RWPE2 (cell line): ENCODE results near the gene THOC2.
"Not testable (repeated sequence)": the region's sequence is repeated elsewhere in the genome, so short reads cannot be mapped to it uniquely, and the experiment has no call there.

Experiments
- ATAC-seq: fragments of 200-7000 bp; cut with Tn5 transposase; 3 replicates; pipeline ENCODE4 v1.9.1; 2021; ENCODE audit warnings: low read depth
- DNase-seq: peaks from one replicate; pipeline ENCODE4 v3.0.0-alpha.2; 2020; ENCODE audit warnings: low spot score
- H3K27ac ChIP-seq: fragments of 450-650 bp; 2 replicates; pipeline ENCODE4 v1.5.1; 2017; ENCODE audit warnings: mild to moderate bottlenecking; ENCODE audit not compliant: poor library complexity, severe bottlenecking
- H3K27me3 ChIP-seq: fragments of 250-450 bp; sonication (Bioruptor Pico); 2 replicates; pipeline ENCODE4 v1.5.1; 2021; ENCODE audit warnings: mild to moderate bottlenecking, moderate library complexity; ENCODE audit not compliant: insufficient read depth, poor library complexity, severe bottlenecking
- H3K36me3 ChIP-seq: fragments of 250-450 bp; sonication (Bioruptor Pico); 2 replicates; pipeline ENCODE4 v1.5.1; 2020; ENCODE audit warnings: low read depth, mild to moderate bottlenecking, moderate library complexity
- H3K4me1 ChIP-seq: fragments of 250-450 bp; sonication (Bioruptor Pico); 2 replicates; pipeline ENCODE4 v1.5.1; 2021; ENCODE audit warnings: mild to moderate bottlenecking, moderate library complexity; ENCODE audit not compliant: insufficient read depth, poor library complexity, severe bottlenecking
- H3K4me3 ChIP-seq: fragments of 250-450 bp; sonication (Bioruptor Pico); 2 replicates; pipeline ENCODE4 v1.5.1; 2021; ENCODE audit warnings: mild to moderate bottlenecking, moderate library complexity; ENCODE audit not compliant: severe bottlenecking
- H3K9me3 ChIP-seq: fragments of 250-450 bp; sonication (Bioruptor Pico); 2 replicates; pipeline ENCODE4 v1.5.1; 2021; ENCODE audit warnings: mild to moderate bottlenecking, moderate library complexity; ENCODE audit not compliant: severe bottlenecking
- CTCF ChIP-seq: fragments of 450-650 bp; IDR thresholded peaks from one replicate; pipeline ENCODE4 v1.5.1; 2017; ENCODE audit warnings: mild to moderate bottlenecking, moderate library complexity; ENCODE audit not compliant: poor library complexity, severe bottlenecking

The THOC2 gene, protein sequence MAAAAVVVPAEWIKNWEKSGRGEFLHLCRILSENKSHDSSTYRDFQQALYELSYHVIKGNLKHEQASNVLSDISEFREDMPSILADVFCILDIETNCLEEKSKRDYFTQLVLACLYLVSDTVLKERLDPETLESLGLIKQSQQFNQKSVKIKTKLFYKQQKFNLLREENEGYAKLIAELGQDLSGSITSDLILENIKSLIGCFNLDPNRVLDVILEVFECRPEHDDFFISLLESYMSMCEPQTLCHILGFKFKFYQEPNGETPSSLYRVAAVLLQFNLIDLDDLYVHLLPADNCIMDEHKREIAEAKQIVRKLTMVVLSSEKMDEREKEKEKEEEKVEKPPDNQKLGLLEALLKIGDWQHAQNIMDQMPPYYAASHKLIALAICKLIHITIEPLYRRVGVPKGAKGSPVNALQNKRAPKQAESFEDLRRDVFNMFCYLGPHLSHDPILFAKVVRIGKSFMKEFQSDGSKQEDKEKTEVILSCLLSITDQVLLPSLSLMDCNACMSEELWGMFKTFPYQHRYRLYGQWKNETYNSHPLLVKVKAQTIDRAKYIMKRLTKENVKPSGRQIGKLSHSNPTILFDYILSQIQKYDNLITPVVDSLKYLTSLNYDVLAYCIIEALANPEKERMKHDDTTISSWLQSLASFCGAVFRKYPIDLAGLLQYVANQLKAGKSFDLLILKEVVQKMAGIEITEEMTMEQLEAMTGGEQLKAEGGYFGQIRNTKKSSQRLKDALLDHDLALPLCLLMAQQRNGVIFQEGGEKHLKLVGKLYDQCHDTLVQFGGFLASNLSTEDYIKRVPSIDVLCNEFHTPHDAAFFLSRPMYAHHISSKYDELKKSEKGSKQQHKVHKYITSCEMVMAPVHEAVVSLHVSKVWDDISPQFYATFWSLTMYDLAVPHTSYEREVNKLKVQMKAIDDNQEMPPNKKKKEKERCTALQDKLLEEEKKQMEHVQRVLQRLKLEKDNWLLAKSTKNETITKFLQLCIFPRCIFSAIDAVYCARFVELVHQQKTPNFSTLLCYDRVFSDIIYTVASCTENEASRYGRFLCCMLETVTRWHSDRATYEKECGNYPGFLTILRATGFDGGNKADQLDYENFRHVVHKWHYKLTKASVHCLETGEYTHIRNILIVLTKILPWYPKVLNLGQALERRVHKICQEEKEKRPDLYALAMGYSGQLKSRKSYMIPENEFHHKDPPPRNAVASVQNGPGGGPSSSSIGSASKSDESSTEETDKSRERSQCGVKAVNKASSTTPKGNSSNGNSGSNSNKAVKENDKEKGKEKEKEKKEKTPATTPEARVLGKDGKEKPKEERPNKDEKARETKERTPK (N-terminal part only)

DNA sequence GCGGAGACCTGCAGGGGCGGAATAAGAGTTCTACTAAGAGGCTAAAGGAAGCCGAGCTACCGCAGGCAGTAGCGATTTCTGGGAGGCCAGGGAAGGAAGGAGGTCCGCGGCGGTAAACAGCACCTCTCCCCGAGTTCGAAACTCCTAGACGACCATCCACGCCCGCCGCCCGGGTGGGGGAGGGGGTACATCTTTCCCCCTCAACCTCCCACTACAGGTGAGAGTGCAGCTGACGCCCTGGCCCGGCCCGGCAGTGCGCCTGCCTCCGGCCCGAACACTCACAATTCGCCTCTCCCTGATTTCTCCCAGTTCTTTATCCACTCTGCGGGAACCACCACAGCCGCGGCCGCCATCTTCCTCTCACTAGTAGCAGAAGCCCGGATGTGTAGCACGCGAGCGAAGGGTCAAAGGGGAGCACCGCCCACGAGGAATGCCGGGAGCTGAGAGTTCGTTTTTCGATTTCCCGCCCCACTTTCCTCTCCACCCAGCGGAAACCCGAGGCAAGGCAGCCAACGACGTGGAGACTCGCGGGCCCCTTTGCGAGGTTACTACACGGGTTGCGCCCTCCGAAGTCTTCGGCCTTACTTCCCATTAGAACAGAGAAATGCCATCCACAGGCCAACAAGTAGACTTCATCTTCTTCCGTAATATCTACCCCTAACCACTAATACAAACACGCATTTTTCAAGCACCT is at the start of gene THOC2:
TSS of gene THOC2 (minus strand) at position 383 of the 694 bp plus-strand sequence. CDS start at position 353, 30 bp downstream.
- DNase-seq (peak; percentile 80), ATAC-seq (peak; percentile 86)
- Histone ChIP-seq H3K4me3 (peak within 1 kb of the TSS; percentile 63), H3K27me3 (no peaks in the 10 kb centered on the region), H3K4me1 (peaks cover 20% of the 10 kb centered on the region), H3K36me3 (peaks cover 4% of the 10 kb centered on the region), H3K27ac (peak within 1 kb of the TSS; percentile 67), H3K9me3 (no peaks in the 10 kb centered on the region)
- TF ChIP-seq CTCF, result peak; percentile 12

- not testable (repeated sequence) for H3K27me3 ChIP-seq, H3K4me1 ChIP-seq, DNase-seq
Measured at GRCh38 chrX:123781786-123782185, 48.9 kb upstream of the THOC2 start.

DNA sequence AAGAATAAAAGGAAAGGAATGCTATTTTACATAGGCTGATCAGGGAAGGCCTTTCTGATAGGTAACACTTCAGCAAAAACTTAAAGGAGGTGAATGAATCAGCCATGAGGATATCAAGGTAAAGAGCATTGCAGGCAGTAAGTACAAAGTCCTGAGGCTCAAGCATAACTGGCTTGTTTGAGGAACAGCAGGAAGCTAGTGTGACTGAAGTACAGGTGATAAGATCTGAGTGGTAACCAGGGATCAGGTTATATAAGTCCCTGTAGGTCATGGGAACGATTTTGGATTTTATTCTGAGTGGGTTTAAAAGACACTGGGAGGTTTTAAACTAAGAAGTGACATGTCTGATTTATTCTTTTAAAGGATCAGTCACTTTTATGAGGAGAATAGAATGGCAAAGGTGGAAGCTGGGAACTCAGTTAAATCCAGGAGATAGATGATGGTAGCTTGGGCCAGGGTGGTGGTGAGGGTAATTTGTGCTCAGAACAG is 47.1 kb upstream of the THOC2 start:
- H3K9me3 ChIP-seq, result no peaks in the 10 kb centered on the region
- no peaks in the 10 kb centered on the region for H3K36me3 ChIP-seq
- DNase-seq (no peak), ATAC-seq (no peak)
- H3K27me3 ChIP-seq, result no peaks in the 10 kb centered on the region
- H3K4me3 ChIP-seq, result no peak overlapping the region
- H3K4me1 ChIP-seq, result no peaks in the 10 kb centered on the region
- no peak overlapping the region for H3K27ac ChIP-seq
- no peak for TF ChIP-seq CTCF

More at GRCh38 chrX:123781786-123782185, 48.9 kb upstream of the THOC2 start:
- H3K9me3 ChIP-seq, H3K27ac ChIP-seq, ATAC-seq, H3K4me3 ChIP-seq, H3K36me3 ChIP-seq: not testable (repeated sequence)

DNA sequence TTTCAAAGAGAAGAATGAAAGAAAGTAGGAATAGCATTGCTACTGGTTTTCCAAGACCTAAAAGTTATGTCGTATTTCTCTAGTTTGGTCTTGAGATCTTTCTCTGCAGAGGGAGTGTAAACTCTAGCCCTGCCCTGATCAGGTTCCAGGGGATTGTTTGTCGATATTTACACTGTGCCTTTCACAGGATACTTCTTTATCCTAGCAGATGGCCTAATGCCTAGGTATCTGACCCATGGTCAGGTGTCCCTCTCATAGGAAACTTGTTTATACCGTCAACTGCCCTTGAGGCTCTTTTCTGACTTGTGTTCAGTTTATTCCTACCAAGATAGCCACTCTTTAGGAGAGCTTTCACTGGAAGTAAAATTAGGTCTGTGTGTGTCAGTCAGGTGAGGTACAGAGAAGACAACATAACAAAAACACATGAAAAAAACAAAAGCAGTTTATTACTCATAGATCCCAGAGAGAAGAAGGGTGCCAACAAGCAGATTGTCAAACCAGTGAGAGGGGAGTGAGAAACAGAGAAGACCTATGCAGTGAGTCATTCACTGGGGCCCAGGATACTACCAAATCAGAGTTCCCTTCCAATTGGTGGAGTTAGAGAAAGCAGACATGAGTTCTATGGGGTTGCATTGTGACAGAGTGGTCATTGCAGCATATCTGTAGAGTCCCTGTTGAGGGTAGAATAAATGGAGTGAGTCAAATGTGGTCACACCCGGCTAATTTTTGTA is 40.6 kb upstream of the THOC2 start:
- H3K36me3 ChIP-seq, result no peaks in the 10 kb centered on the region
- TF ChIP-seq CTCF, result no peak
- H3K4me3 ChIP-seq, result no peak overlapping the region
- no peaks in the 10 kb centered on the region for H3K9me3 ChIP-seq
- H3K4me1 ChIP-seq, result no peaks in the 10 kb centered on the region
- DNase-seq (no peak), ATAC-seq (no peak)
- no peak overlapping the region for H3K27ac ChIP-seq
- H3K27me3 ChIP-seq, result no peaks in the 10 kb centered on the region
